ENCODE data around the gene C8A. TPM values are rescaled to one million over a fixed set of nuclear protein-coding genes. Genes with fewer than 3 reads are reported as not detected.

C8A gene
- total and polyA plus RNA-seq, 10 of the 15 experiments (the other 5 are each of a cell fraction or from before 2014, with no cell fraction given) = not detected

DNA sequence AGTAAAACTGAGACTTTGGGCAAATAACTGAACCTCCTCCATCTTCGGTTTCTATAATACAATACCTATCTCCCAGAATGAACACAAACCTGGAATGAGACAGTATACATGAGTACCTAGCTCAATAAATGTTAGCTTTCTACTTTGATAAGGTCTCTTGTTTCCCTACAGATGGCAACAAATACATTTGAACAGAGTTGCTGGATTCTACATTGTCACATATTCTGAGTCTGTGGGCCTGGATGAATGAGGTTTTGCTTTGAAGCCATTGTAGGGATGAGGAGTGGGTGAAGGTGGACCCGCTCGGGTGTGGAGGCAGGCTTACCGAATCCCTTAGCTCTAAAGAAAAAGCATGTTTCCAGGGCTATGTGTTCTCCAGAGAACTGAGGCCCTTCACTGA, 21.5 kb upstream of the C8A start (continued):
- no peak for TF ChIP-seq STAT1 (conservative IDR thresholded peaks at IDR 0.05)
- no peak for TF ChIP-seq CBFB (IDR thresholded peaks at IDR 0.05; ENCODE audit: low read depth)
- TF ChIP-seq ESRRA (IDR thresholded peaks at IDR 0.05; ENCODE audit: low read length) = no peak
- no peak for TF ChIP-seq EP300 (IDR thresholded peaks at IDR 0.05; ENCODE audit: borderline replicate concordance in 1 of 2, control insufficient read depth in 1 of 2, low read depth in 2 of 2, low read length in 2 of 2)
- no peak for TF ChIP-seq CHD1 (IDR thresholded peaks at IDR 0.05; ENCODE audit: low read depth, low read length)

DNA sequence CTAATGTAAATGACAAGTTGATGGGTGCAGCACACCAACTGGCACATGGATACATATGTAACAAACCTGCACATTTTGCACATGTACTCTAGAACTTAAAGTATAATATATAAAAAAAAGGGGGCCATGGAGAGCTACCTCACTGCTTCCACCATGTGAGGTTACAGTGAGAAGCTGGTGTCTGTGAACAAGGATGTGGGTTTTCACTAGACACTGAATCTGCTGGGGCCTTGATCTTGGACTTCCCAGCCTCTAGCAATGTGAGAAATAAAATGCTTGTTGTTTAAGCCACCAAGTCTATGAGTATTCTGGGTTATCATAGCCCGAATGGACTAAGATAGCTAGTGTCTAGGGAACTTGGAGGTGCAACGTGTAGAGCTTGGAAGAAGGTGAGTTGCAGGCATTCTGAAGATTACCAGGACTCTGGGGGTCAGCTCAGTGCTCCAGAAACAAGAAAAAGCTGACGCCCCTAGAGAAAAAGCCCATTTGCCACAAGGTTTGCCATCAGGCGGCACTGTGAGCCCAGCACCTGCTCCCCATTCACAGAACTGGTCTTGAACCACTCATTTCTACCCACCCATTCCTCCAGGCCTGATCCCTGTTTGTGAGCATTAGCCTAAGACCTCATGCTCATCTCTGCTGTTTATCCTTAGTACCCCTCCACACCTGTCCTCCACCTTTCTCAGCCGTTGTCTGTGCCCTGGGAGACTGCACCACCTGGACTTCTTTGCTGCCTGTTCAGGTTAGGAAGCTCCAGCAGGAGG, 20.3 kb upstream of the C8A start:
- Histone ChIP-seq H3K9me3 (replicated peaks; ENCODE audit: control insufficient read depth, insufficient read depth, low read length) (no peaks in the 10 kb centered on the region), H3K9ac (ENCODE audit: control insufficient read depth, insufficient read depth, low read length) (no peak overlapping the region), H3K27ac (ENCODE audit: control insufficient read depth, insufficient read depth) (no peak overlapping the region), H3K4me1 (ENCODE audit: control insufficient read depth, insufficient read depth, low read length) (no peaks in the 10 kb centered on the region), H4K20me1 (ENCODE audit: control insufficient read depth, insufficient read depth) (no peaks in the 10 kb centered on the region), H3K4me3 (no peak overlapping the region), H2AFZ (ENCODE audit: control insufficient read depth, low read depth, low read length) (no peak overlapping the region), H3K27me3 (replicated peaks in 1 of 2; ENCODE audit: control insufficient read depth in 2 of 2, insufficient read depth in 2 of 2, low read length in 1 of 2) (no peaks in the 10 kb centered on the region; a peak in 1 of 4 replicates), H3K79me2 (ENCODE audit: control insufficient read depth, insufficient read depth, low read length) (no peaks in the 10 kb centered on the region), H3K36me3 (ENCODE audit: control insufficient read depth in 2 of 2, insufficient read depth in 2 of 2, low read length in 1 of 2) (no peaks in the 10 kb centered on the region), H3K4me2 (ENCODE audit: control insufficient read depth, insufficient read depth) (no peak overlapping the region)
- in situ Hi-C loops (cut with MboI) = loop anchor here (25.0 kb wide), 1 partner anchor 1728 kb away; no protein-coding TSS in a partner anchor
- ATAC-seq = no peak
- ChIA-PET RAD21 (ENCODE audit: unreplicated experiment) (interaction anchor here (1.5 kb wide), 1 partner anchor 1186 kb away, joined by 3 read pairs; no protein-coding TSS in a partner anchor), CTCF (interaction anchor here (0.9 to 4.9 kb wide), 5 partner anchors 9 to 1214 kb away, joined by 3 to 35 read pairs (median 4); partner anchors contain the start of gene C8B), POLR2A (no interaction called here), SMC1A (ENCODE audit: uncharacterized antibody, unreplicated experiment) (interaction anchor here (3.2 kb wide), 1 partner anchor 134 kb away, joined by 16 read pairs; no protein-coding TSS in a partner anchor)
- BruUV-seq (replicated peaks) = no TSS peak
- no peak for DNase-seq (ENCODE audit: low read depth, low spot score)
- 39% methylated on average over 5 of the region's 5 CpGs for WGBS (ENCODE audit: insufficient coverage, insufficient replicate concordance, low lambda C conversion rate, missing lambda C conversion rate)
- TF ChIP-seq KDM1A (IDR thresholded peaks at IDR 0.05; ENCODE audit: borderline replicate concordance) (no peak), CHD2 (IDR thresholded peaks at IDR 0.05; ENCODE audit: borderline replicate concordance, low read depth, low read length) (no peak), STAT1 (conservative IDR thresholded peaks at IDR 0.05) (no peak), SMC3 (IDR thresholded peaks at IDR 0.05; ENCODE audit: borderline replicate concordance, low read length) (no peak), EED (IDR thresholded peaks at IDR 0.05; ENCODE audit: low read depth) (no peak)
- no peak for FAIRE-seq
- intact Hi-C loops (cut with micrococcal nuclease; ENCODE audit: unreplicated experiment) = loop anchor here (5.0 kb wide), 1 partner anchor 1713 kb away; the partner anchor contains the start of gene OMA1

All from GM12878 (cell line).